K562 (cell line): Measurements from ENCODE around the gene SLC25A21. TPM values are rescaled to one million over a fixed set of nuclear protein-coding genes. Genes with fewer than 3 reads are reported as not detected.

Experiments
- ATAC-seq: fragments of 200-7000 bp; cut with Tn5 transposase; 3 replicates; pipeline ENCODE4 v1.9.1; 2020; ENCODE audit warnings: moderate library complexity
- BruUV-seq: library from RNA; stranded (reverse); fragments of 400-500 nt; replicated peaks from 2 replicates; lab custom pipeline; 2021; lab: Mats Ljungman, UMichigan
- CTCF ChIA-PET: fragments of 300-600 bp; formaldehyde crosslinking; extraction: SDS; loops from one replicate; lab custom pipeline; 2021; ENCODE audit warnings: low intra/inter-chr PET ratio; lab: Yijun Ruan, JAX
- POLR2A ChIA-PET: fragments of 300-600, 350-650 bp; sonication (Branson Sonifier 250); formaldehyde crosslinking; extraction: SDS; loops from one replicate; lab custom pipeline; 2021; ENCODE audit warnings: antibody characterized with exemption, inconsistent platforms; lab: Yijun Ruan, JAX
- DNase-seq, 4 experiments: peaks; one replicate each; pipeline versions ENCODE4 v3.0.0 to v3.0.0-alpha.2; 2011 to 2018; ENCODE audit warnings: low spot score in 3 of 4, mixed read lengths in 3 of 4; ENCODE audit errors: extremely low read depth in 1 of 4
- FAIRE-seq: peaks from 2 replicates; lab custom pipeline; 2011; peaks lifted over from hg19 to GRCh38; lab: Jason Lieb, UNC
- H2AFZ ChIP-seq: 2 replicates; pipeline ENCODE4 v1.6.0; 2011; ENCODE audit warnings: low read depth, low read length, control low read depth, inconsistent platforms
- H3K27ac ChIP-seq: fragments of 200-600 bp; 3 replicates; pipeline ENCODE4 v1.8.0; 2011; ENCODE audit warnings: low read depth, mild to moderate bottlenecking, control low read depth, inconsistent platforms, low read length, moderate library complexity, mixed read lengths; ENCODE audit errors: extremely low read depth
- H3K27me3 ChIP-seq, 2 experiments: fragments of 300-600 bp in 1 of 2; 2 replicates in 1 of 2; 3 replicates in 1 of 2; pipeline versions ENCODE4 v1.6.0 to v1.8.0; 2011; ENCODE audit warnings: inconsistent platforms in 2 of 2, low read length in 2 of 2, mild to moderate bottlenecking in 1 of 2, mixed read lengths in 1 of 2, moderate library complexity in 1 of 2; ENCODE audit not compliant: control insufficient read depth in 2 of 2, insufficient read depth in 2 of 2
- H3K36me3 ChIP-seq: fragments of 300-600 bp; 3 replicates; pipeline ENCODE4 v1.8.0; 2011; ENCODE audit warnings: mild to moderate bottlenecking, low read length, inconsistent platforms; ENCODE audit not compliant: control insufficient read depth, insufficient read depth
- H3K4me1 ChIP-seq, 2 experiments: fragments of 200-600 bp in 1 of 2; replicated peaks in 1 of 2; 2 replicates in 1 of 2; 3 replicates in 1 of 2; pipeline versions ENCODE4 v1.5.1 to v1.8.0; 2011; ENCODE audit warnings: inconsistent platforms in 2 of 2, low read length in 2 of 2, mild to moderate bottlenecking in 1 of 2, mixed read lengths in 1 of 2, moderate library complexity in 1 of 2; ENCODE audit not compliant: control insufficient read depth in 2 of 2, insufficient read depth in 2 of 2
- H3K4me2 ChIP-seq: 2 replicates; pipeline ENCODE4 v1.6.1; 2011; ENCODE audit warnings: low read length, control low read depth, inconsistent platforms, mixed read lengths; ENCODE audit not compliant: insufficient read depth
- H3K4me3 ChIP-seq: fragments of 200-600 bp; sonication (generic), shearing (Covaris generic); 2 replicates; pipeline ENCODE4 v1.5.1; 2016; ENCODE audit warnings: control low read depth, inconsistent platforms
- H3K79me2 ChIP-seq: fragments of 200-600 bp; 3 replicates; pipeline ENCODE4 v1.8.0; 2011; ENCODE audit warnings: low read length, inconsistent platforms; ENCODE audit not compliant: control insufficient read depth, insufficient read depth
- H3K9ac ChIP-seq, 2 experiments: 2 replicates each; pipeline versions ENCODE4 v1.6.0 to v1.6.1; 2011; ENCODE audit warnings: low read depth in 2 of 2, low read length in 2 of 2, control low read depth in 1 of 2, inconsistent platforms in 1 of 2, mild to moderate bottlenecking in 1 of 2, mixed read lengths in 1 of 2; ENCODE audit not compliant: insufficient read depth in 1 of 2
- H3K9me1 ChIP-seq: one replicate; pipeline ENCODE4 v1.6.0; 2011; ENCODE audit warnings: inconsistent platforms, mild to moderate bottlenecking, low read length, moderate library complexity; ENCODE audit not compliant: control insufficient read depth, insufficient read depth
- H3K9me3 ChIP-seq: replicated peaks from 2 replicates; pipeline ENCODE4 v1.5.1; 2011; ENCODE audit warnings: low read depth, low read length, inconsistent platforms; ENCODE audit not compliant: control insufficient read depth, insufficient read depth
- H4K20me1 ChIP-seq: replicated peaks from 2 replicates; pipeline ENCODE4 v1.6.1; 2011; ENCODE audit warnings: low read length, inconsistent platforms, mixed read lengths; ENCODE audit not compliant: control insufficient read depth, insufficient read depth
- CCNT2 ChIP-seq: IDR thresholded peaks from 2 replicates; pipeline ENCODE4 v1.6.1; 2011; ENCODE audit warnings: borderline replicate concordance, low read depth, mild to moderate bottlenecking, moderate library complexity, mixed read lengths, low read length; ENCODE audit not compliant: insufficient read length; ENCODE audit errors: extremely low read depth
- CEBPB ChIP-seq: fragments of 450-650 bp; IDR thresholded peaks from 2 replicates; pipeline ENCODE4 v1.6.1; 2016; ENCODE audit warnings: missing genetic modification characterization, missing compliant biosample characterization
- CGGBP1 ChIP-seq: fragments of 250-450 bp; sonication (Bioruptor Pico); IDR thresholded peaks from 2 replicates; pipeline ENCODE4 v1.9.0; 2021; ENCODE audit warnings: mild to moderate bottlenecking
- FOXM1 ChIP-seq, 2 experiments: fragments of 450-650 bp in 1 of 2; sonication (generic) in 1 of 2; formaldehyde crosslinking in 1 of 2; IDR thresholded peaks; 2 replicates each; pipeline versions ENCODE4 v1.6.1 to v1.9.0; 2017 to 2022; ENCODE audit warnings: low read depth in 2 of 2, mild to moderate bottlenecking in 2 of 2, missing genetic modification reagents in 1 of 2, moderate library complexity in 1 of 2
- GABPA ChIP-seq: fragments of 200-800 bp; sonication (Bioruptor generic); conservative IDR thresholded peaks from 2 replicates; pipeline ENCODE4 v1.6.1; 2016; ENCODE audit warnings: low read depth, missing genetic modification characterization, missing compliant biosample characterization
- GABPB1 ChIP-seq: sonication (generic); formaldehyde crosslinking; IDR thresholded peaks from 2 replicates; pipeline ENCODE4 v1.8.0; 2022; ENCODE audit warnings: mild to moderate bottlenecking, missing genetic modification reagents
- KLF16 ChIP-seq: IDR thresholded peaks from 2 replicates; pipeline ENCODE4 v1.6.1; 2016; ENCODE audit warnings: antibody characterized with exemption
- NR2C1 ChIP-seq, 2 experiments: fragments of 450-650 bp; IDR thresholded peaks; 2 replicates each; pipeline ENCODE4 v1.6.1; 2017; ENCODE audit warnings: mild to moderate bottlenecking in 2 of 2, antibody characterized with exemption in 1 of 2, inconsistent platforms in 1 of 2, missing compliant biosample characterization in 1 of 2, missing genetic modification characterization in 1 of 2
- PBX2 ChIP-seq, 2 experiments: IDR thresholded peaks in 1 of 2; conservative IDR thresholded peaks in 1 of 2; 2 replicates each; pipeline ENCODE4 v1.6.1; 2016; ENCODE audit warnings: low read depth in 2 of 2, mild to moderate bottlenecking in 1 of 2, missing compliant biosample characterization in 1 of 2, missing genetic modification characterization in 1 of 2, moderate library complexity in 1 of 2
- RHOXF2B ChIP-seq: fragments of 250-450 bp; sonication (Bioruptor Pico); conservative IDR thresholded peaks from 2 replicates; pipeline ENCODE4 v1.5.1; 2021
- SMAD1 ChIP-seq: fragments of 150-350 bp; IDR thresholded peaks from 2 replicates; pipeline ENCODE4 v1.6.1; 2014; ENCODE audit warnings: low read length, low read depth; ENCODE audit not compliant: partially characterized antibody
- SREBF2 ChIP-seq: sonication (generic); formaldehyde crosslinking; IDR thresholded peaks from 2 replicates; pipeline ENCODE4 v1.4.0; 2020; ENCODE audit warnings: mild to moderate bottlenecking, missing genetic modification reagents
- TARDBP ChIP-seq: fragments of 450-650 bp; IDR thresholded peaks from 2 replicates; pipeline ENCODE4 v1.6.1; 2016
- WGBS: fragments of 100-300 bp; shearing (Covaris generic); methylation state at CpG from one replicate; pipeline ENCODE4 v1.1.6; 2016; ENCODE audit warnings: low coverage, mixed read lengths; ENCODE audit not compliant: insufficient coverage; ENCODE audit errors: missing lambda C conversion rate; 5-methylcytosine and 5-hydroxymethylcytosine counted together
- in situ Hi-C: fragments of 300-500 bp; cut with MboI; formaldehyde crosslinking; loops from 4 replicates; pipeline ENCODE4 v1.15.0; 2018; ENCODE audit warnings: inconsistent platforms, mixed read lengths
- intact Hi-C: fragments of 100-400 bp; cut with micrococcal nuclease; formaldehyde crosslinking; loops from 2 replicates; pipeline ENCODE4 v1.14.2; 2022
- polyA plus RNA-seq, 8 experiments: library from polyadenylated mRNA; depleted of rRNA in 4 of 8; stranded (reverse) in 5 of 8; unstranded in 3 of 8; fragments of >200 nt; fragmentation: Nextera tagmentation in 2 of 8; fragmentation: Illumina TruSeq in 1 of 8; extraction: Ambion mirVana in 2 of 8; extraction: Trizol in 1 of 8; gene quantifications; 2 replicates each; pipeline versions ENCODE4 v1.2.1 to v1.2.3, GENCODE V29; 2011 to 2014; ENCODE audit warnings: inconsistent platforms in 1 of 8, missing spikeins in 1 of 8
- total RNA-seq, 7 experiments: library from RNA; depleted of rRNA in 6 of 7; stranded (reverse); fragments of >200 nt in 6 of 7; fragmentation: Illumina TruSeq in 2 of 7; extraction: Trizol in 2 of 7; gene quantifications; 2 replicates each; pipeline versions ENCODE4 v1.2.1 to v1.2.3, GENCODE V29; 2011 to 2021; ENCODE audit warnings: low replicate concordance in 1 of 7
- TF ChIP-seq, protein P1 (sequence below): sonication (generic); formaldehyde crosslinking; IDR thresholded peaks from 2 replicates; pipeline ENCODE4 v1.8.1; 2023; ENCODE audit warnings: mild to moderate bottlenecking, missing genetic modification reagents, moderate library complexity
- TF ChIP-seq, protein P2 (sequence below): fragments of 450-650 bp; conservative IDR thresholded peaks from 2 replicates; pipeline ENCODE4 v1.6.1; 2016; ENCODE audit warnings: missing genetic modification characterization, low read depth, mild to moderate bottlenecking, control low read depth, missing compliant biosample characterization

SLC25A21 gene
- total and polyA plus RNA-seq, 9 of the 15 experiments (the other 6 are each of a cell fraction or from before 2014, with no cell fraction given): 15.2 to 46.7 (median 28.7) TPM

- TF ChIP-seq PBX2 (CRISPR knock-in tag; IDR thresholded peaks at IDR 0.05; ENCODE audit: low read depth) (no peak), PBX2 (tag; conservative IDR thresholded peaks at IDR 0.05; ENCODE audit: low read depth) (no peak), GABPA (tag) (no peak)
These were observed 344.5 kb downstream of the SLC25A21 start (continued) for GRCh38 chr14:36827861-36828260.

GRCh38 chr14:36826614-36827013 is 345.8 kb downstream of the SLC25A21 start:
- H3K4me1 ChIP-seq: peaks cover 0 to 6% of the 10 kb centered on the region in 2 experiments; a peak in 2 of 5 replicates
- no peaks in the 10 kb centered on the region for H3K27me3 ChIP-seq
- no peak overlapping the region for H3K27ac ChIP-seq
- no peaks in the 10 kb centered on the region for H3K9me1 ChIP-seq
- WGBS: 79% methylated on average over 6 of the region's 6 CpGs
- H3K9ac ChIP-seq: no peak overlapping the region
- H3K79me2 ChIP-seq: no peaks in the 10 kb centered on the region
- BruUV-seq: no TSS peak
- no peak for TF ChIP-seq CGGBP1 (CRISPR knock-in tag)
- no peak for TF ChIP-seq KLF16
- no peak for TF ChIP-seq TARDBP
- TF ChIP-seq GABPB1: no peak
- TF ChIP-seq SREBF2: no peak
- TF ChIP-seq CEBPB: no peak
- no peak for TF ChIP-seq NR2C1 (IDR thresholded peaks at IDR 0.05)
- TF ChIP-seq NR2C1 (tag; IDR thresholded peaks at IDR 0.05): no peak
- no peak for TF ChIP-seq CCNT2
- TF ChIP-seq, protein P1, sequence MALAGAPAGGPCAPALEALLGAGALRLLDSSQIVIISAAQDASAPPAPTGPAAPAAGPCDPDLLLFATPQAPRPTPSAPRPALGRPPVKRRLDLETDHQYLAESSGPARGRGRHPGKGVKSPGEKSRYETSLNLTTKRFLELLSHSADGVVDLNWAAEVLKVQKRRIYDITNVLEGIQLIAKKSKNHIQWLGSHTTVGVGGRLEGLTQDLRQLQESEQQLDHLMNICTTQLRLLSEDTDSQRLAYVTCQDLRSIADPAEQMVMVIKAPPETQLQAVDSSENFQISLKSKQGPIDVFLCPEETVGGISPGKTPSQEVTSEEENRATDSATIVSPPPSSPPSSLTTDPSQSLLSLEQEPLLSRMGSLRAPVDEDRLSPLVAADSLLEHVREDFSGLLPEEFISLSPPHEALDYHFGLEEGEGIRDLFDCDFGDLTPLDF: no peak
- no peak for TF ChIP-seq RHOXF2B (CRISPR knock-in tag)
- TF ChIP-seq SMAD1: no peak
- TF ChIP-seq FOXM1 (IDR thresholded peaks at IDR 0.05; ENCODE audit: low read depth): no peak
- no peak for TF ChIP-seq FOXM1 (CRISPR knock-in tag; IDR thresholded peaks at IDR 0.05; ENCODE audit: low read depth)
- TF ChIP-seq, protein P2, sequence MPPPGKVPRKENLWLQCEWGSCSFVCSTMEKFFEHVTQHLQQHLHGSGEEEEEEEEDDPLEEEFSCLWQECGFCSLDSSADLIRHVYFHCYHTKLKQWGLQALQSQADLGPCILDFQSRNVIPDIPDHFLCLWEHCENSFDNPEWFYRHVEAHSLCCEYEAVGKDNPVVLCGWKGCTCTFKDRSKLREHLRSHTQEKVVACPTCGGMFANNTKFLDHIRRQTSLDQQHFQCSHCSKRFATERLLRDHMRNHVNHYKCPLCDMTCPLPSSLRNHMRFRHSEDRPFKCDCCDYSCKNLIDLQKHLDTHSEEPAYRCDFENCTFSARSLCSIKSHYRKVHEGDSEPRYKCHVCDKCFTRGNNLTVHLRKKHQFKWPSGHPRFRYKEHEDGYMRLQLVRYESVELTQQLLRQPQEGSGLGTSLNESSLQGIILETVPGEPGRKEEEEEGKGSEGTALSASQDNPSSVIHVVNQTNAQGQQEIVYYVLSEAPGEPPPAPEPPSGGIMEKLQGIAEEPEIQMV (tag): no peak
- H3K4me3 ChIP-seq: no peak overlapping the region
- ChIA-PET POLR2A (no interaction called here), CTCF (interaction anchor here (0.5 kb wide), 1 partner anchor 1861 kb away, joined by 3 read pairs; no protein-coding TSS in a partner anchor)
- in situ Hi-C loops (no loop called here), intact Hi-C loops (no loop called here)
- no peak for DNase-seq
- H3K9me3 ChIP-seq: no peaks in the 10 kb centered on the region
- no peaks in the 10 kb centered on the region for H3K36me3 ChIP-seq
- ATAC-seq: no peak
- no peaks in the 10 kb centered on the region; the same call in 1 of the 2 replicates for H4K20me1 ChIP-seq
- no peak overlapping the region for H3K4me2 ChIP-seq
- FAIRE-seq: no peak
- no peak overlapping the region for H2AFZ ChIP-seq
